Measurements from ENCODE around the gene HNF1A.
"Not testable (repeated sequence)": the region's sequence is repeated elsewhere in the genome, so short reads cannot be mapped to it uniquely, and the experiment has no call there.

HNF1A gene

DNA sequence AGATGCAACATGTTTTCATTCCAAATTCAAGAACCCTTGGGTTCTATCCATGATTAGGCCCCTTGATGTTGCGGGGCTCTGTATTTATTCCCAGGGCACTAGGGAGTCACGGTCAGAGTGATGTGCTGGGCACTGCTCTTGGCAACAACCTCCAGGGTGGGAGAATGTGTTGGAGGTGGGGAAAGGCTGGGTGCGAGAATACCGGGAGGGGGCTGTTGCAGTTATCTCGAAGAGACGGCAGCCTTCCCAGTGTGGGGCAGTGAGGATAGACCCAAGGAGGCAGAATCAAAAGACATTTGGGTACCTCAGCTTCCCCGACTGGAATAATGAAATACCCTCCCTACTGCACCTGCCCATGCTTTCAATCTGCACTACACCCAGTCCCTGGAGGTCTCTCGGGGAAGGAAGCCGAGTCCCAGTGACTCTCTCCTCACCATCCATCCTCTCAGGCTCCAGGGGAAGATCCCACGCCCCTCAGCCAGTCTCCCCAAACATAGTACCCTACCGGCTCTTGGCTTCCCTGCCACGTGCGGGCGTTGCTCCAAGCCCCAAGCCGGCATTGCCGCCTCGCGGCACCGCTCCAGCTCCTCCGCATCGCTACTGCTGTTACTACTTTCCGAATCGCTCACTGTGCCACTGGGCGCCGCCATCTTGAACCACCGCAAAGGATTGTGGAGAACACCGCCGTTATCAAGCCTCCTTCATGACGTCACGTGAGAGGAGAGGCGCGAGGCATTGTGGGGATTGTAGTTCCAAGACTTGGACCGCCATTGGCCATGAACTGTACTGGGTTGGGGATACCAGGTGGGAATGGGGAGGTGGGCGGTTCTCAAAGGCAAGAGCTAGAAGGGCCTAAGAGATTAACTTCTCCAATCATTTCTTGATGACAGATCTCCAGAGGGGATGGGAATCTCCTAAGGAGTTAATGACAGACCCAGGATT, 37.8 kb downstream of the HNF1A start, which contains the start of gene C12orf43:
Gene C12orf43, minus strand, starts transcription at position 663 of the 942 bp plus-strand sequence. Its CDS starts 13 bp downstream, at position 650.
- peak; percentile 94 for DNase-seq

DNA sequence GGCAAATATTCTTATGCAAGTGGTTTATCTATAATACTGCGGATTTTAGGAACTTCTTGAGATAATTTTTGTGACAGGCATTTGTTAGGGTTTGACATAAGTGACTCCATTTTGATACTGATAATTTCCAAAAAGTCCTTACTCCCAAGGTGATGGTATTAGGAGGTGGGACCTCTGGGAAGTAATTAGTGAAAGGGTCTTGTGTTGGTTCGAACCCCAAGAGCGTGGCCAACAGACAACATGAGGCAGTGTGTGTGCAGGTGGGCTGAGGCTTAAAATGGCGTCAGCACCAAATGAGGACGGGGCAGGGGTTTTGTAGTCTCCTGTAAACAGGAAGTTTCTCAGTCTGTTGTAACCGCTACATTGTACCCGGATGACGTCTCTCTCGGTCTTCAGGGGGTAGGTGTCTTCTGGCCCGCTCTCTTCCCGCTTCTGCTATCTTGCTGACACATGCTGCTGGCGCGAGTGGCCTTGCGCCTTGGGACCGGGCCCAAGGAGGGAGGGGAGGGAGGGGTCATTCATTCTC, 39.7 kb downstream of the HNF1A start:
- no peak for DNase-seq

DNA sequence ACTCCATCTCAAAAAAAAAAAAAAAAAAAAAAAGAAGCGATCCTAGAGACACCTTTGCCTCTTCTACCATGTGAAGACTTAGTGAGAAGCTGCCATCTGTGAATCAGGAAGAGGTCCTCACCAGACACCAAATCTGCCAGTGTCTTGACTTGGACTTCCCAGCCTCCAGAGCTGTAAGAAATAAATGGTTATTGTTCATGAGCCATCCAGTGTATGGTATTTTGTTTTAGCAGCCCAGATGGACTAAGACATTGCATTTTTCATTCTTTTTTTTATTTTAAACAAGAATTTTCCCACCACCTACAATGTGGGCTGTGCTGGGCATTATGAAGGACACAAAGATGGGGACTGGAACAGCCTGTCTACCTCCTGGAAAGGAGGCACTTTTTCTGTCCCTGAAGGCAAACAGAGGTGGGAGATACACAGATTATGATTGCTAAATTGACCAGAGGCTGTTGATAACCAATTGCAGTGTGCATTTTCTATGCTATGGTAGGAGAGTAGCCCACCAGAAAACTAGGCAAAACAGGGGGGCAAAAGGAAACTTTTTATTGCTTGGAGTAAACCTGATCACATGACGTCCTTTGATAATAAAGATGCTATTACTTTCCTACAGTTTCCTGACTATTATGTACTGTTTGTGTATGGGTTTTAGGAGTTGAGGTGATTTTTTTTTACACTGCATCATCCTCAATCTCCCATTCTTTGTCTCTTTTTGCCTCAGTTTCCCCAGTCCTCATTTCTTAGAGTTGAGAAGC, 40.7 kb downstream of the HNF1A start:
- DNase-seq, result no peak

DNA sequence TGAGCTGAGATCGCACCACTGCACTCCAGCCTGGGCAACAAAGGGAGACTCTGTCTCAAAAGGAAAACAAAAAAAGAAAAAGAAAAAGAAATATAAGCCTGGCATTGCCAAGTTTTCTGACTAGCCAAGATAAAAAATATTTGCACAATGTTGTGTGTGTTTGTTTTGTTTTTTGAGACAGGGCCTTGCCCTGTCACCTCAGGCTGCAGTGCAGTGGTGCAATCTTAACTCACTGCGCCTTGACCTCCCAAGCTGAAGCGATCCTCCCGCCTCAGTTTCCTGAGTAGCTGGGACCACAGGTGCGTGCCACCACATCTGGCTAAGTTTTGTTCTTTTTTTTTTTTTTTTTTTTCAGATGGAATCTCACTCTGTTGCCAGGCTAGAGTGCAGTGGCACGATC, 43.4 kb downstream of the HNF1A start:
- no peak for DNase-seq

DNA sequence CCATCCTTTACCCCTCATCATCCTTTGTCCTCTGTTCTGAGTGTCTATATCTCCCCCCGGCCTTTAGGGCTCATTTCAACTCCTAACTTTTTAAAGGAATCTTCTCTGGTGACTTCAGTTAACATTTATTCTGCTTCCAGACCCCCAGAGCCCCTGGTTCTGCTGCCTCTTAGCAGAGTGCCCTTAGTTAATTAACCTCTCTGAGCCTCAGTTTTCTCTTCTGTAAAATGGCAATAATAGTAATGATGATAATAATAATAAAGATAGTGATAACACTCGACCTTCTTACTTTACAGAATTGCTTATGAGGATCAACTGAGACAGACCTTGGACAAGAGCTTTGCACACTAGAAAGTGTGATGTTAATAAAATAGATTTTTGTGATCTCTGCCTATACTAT, 44.4 kb downstream of the HNF1A start:
- DNase-seq, result no peak

DNA sequence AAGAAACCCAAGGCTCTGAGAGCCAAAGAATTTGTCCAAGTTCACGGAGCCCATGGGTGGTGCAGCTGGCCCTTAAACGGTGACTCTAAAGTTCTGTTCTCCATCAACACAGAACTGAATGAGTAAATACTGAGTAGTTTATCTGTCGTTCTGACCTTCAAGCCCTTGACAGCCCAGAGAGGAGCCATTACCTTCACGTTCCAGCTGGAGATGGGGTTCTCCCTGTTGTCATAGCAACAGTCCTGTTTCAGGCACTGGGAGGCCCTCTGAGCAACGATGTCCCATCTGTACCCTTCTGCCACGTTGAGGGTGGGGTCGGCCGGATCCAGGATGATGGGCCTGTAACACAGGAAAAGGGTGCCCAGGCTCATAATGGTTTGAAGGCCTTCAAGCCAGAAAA, 45.5 kb downstream of the HNF1A start:
- DNase-seq, result no peak

DNA sequence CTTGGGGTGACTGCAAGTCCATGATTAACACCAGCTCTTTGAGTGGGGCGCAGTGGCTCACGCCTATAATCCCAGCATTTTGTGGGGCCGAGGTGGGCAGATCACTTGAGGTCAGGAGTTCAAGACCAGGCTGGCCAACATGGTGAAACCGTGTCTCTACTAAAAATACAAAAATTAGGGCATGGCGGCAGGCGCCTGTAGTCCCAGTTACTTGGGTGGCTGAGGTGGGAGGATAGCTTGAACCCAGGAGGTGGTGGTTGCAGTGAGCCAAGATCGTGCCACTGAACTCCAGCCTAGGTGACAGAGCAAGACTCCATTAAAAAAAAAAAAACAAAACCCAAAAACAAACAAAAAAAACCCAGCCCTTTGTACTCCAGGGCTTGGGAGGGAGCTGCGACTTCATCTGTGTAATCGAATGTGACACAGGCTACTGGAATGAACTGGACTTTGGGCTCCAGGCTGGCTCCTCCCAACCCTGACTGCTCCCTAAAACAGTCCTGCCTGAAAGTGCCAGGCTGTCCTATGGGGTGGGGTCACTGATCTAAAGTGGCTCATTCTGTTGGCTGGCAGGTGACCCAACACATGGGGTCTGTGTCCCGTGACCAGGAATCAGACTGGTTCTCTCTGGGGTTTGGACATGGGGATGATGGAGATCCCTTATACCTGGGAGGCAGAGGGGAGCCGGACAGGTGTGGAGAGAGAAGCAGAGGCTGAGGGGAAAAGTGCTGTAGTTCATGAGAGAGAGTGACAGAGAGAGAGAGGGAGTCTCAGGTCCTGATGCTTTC, 47.3 kb downstream of the HNF1A start:
- no peak for DNase-seq

DNA sequence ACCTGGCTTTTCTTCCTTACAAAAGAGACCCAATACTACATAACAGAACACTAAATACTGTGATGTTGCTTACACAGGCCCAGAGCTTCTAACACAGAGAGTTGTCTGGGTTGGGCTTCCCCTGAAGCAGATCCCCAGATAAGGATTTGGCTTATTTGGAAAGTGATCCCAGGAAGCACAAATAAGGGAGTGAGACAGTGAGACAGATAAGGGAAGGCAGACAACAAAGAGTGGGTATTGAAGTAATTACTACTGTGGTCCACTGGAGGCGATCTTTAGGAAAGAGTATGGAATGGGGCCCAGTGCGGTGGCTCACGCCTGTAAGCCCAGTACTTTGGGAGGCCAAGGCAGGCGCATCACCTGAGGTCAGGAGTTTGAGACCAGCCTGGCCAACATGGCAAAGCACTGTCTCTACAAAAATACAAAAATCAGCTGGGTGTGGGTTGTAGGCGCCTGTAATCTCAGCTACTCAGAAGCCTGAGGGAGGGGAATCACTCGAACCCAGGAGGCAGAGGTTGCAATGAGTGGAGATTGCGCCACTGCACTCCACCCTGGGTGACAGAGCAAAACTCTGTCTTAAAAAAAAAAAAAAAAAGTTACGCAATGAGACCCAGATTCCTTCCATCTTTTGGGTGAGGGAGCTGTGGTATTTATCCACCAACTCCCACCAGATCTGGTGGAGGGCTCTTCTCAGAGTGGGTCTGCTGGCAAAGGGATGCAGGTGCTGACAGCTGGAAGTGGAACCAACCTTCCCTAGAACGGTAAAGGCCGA, 48.1 kb downstream of the HNF1A start:
- no peak for DNase-seq

DNA sequence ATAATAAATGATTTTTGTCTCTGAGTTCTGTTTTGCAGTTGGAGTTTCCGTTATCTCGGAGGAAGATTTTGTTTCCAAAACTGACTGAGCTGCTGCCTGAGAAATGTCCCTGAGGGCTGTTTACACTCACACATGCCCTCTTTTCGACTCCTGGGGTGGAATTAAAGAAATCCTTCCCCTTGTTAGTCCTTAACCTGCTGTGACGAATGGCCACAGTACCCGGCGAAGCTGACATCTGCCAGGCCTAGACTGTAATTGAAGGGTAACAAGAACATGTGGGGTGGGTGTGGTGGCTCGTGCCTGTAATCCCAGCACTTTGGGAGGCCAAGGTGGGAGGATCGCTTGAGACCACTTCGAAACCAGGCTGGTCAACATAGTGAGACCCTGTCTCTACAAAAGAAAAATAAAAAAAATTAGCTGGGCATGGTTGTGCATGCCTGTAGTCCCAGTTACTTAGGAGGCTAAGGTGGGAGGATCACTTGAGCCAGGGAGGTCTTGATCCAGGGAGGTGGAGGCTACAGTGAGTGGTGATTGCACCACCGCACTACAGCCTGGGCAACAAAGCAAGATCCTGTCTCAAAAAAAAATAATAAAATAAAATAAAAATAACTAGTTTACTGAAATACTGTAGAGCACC, 52.4 kb downstream of the HNF1A start:
- no peak for DNase-seq

DNA sequence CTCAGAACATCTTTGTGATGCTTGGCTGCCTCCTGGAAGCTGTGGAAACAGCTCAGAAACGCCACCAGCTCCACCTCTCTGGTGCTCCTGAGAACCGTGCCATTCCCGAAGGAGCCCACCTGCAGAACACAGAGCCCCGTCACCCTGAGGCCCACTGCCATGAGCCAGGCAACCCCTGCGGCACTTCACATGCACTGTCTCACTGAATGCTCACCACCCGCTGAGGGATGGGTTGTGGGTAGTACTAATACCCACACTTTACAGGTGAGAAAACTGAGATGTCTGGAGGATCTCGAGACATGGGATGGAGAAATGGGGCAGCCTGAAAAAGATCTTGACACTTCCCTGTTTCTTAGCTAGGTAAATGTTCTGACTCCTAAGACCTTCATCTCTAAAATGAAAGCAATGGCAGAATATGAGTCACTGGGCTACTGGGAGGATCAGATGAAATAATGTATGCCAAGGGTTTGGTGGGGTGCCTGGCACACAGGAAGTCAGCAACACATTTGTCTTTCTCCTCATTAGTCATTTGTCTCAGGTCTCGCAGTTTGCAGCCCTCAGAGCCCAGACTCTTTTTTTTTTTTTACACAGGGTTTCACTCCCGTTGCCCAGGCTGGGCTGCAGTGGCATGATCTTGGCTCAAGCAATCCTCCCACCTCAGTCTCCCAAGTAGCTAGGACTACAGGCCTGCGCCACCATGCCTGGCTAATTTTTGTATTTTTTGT, 55.4 kb downstream of the HNF1A start:
- DNase-seq, result peak; percentile 77

DNA sequence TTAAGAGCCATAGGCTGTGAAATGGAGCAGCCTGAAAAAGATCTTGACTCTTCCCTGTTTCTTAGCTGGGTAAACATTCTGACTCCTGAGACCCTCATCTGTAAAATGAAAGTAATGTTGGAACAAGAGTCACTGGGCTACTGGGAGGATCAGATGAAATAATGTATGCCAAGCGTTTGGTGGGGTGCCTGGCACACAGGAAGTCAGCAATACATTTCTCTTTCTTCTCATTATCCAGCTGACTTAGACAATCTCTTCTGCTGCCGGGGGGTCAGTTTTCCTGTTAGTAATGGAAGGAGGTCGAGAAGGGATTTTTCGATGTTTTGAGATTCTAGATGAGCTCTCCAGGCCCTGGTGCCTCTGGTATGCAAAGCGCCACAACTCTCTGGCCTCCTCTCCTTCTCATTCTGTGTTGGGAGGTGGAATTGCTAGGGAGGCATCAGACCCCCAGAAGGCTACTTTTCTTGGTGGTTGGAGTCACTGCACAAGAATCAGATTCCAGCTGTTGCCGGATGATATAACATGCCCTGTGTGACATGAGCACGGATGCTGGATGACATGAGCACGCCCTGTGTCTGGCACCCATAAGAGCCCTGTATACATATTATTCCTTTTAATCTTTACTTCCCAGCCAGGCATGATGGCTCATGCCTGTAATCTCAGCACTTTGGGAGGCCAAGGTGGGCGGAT, 56.4 kb downstream of the HNF1A start:
- no peak for DNase-seq

DNA sequence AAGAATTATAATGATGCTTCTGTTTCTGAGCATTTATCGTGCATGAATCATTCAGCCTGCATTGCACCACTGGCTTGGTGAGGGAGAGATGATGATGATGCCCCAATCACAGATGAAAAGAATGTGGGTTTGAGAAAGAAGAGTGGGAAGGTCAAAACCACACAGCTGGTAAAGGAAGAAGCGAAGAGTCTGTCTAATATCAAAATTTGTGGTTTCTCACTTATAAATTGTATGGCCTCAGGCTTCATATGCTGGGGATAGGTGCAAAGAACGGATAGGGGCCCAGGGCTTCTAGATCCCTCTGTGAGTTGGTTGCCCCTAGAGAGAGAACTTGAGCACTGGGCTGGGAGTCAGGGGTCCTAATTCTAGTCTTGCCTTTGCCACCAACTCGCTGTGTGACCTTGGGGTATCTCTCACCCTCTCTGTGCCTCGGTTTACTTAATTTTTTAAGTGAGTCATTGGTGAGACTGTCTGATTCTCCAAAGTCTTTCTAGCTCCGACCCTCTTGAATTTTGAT, 58.5 kb downstream of the HNF1A start:
- DNase-seq, result peak; percentile 67

DNA sequence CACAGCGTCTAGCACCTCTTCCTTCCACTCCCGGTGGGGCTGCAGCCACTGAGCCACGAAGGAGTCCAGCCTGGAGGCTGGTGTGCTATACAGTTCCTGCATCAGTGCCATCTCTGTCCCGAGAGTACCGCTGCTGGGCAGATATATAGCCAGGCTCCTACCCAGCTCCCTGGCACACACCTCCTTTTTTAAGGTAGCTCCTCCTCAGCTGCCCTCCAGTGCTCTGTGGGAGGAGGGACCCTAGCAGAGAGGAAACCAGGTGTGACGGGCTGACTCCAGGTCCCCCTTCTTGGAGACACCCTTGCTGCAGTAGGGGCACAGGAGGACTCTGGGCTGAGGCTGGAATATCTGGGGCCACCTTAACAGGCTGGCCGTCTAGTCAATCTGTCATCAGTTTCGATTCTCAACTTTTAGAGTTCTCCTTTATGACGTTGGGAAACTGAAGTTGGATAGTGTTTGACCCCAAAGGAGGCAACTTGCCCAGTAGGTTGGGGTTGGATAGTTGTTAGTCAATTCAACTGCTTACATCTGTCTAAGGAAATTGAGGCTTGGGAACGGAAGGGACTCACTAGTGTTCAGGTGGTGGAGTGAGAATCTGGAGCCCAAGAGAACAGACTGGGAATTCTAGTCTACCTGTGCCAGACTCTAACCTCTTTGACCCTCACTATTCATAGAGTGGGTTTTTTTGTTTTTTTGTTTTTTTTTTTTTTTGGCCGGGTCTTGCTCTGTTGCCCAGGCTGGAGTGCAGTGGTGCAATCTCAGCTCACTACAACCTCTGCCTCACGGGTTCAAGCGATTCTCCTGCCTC, 60.7 kb downstream of the HNF1A start, which contains the start of gene OASL:
Gene OASL, minus strand, starts transcription at position 386 of the 808 bp plus-strand sequence. Its CDS starts 275 bp downstream, at position 111.
- DNase-seq, result peak; percentile 84

DNA sequence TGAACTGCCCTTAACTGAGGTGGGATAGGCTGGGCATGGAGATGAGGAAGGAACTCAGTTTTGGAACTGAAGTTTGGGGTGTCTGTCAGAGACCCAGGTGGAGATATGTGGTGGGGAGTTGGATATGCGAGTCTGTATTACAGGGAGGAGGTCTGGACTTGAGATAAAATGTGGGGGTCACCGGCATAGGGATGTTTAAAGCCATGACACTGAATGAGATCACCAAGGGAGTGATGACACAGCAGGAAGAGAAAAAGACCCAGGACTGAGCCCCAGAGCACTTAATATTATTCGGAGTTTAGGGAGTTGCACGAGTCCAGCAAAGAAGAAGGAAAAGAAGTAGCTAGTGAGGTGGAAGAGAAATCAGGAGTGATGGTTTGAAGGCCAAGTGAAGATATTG, 64.7 kb downstream of the HNF1A start:
- no peak for DNase-seq

DNA sequence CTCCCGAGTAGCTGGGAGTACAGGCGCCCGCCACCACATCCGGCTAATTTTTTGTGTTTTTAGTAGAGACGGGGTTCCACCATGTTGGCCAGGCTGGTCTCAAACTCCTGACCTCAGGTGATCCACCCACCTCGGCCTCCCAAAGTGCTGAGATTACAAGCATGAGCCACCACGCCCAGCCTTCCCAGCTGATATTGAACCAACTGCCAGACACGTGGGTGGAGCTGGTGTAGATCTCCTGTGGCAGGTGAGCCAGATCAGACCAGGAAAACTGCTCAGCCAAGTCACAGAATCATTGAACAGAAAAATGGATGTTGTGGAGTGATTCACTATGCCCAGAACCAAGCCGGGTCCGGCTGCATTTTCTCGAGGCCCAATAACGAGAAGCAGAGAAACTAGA, 69.1 kb downstream of the HNF1A start:
- DNase-seq, result not testable (repeated sequence)

DNA sequence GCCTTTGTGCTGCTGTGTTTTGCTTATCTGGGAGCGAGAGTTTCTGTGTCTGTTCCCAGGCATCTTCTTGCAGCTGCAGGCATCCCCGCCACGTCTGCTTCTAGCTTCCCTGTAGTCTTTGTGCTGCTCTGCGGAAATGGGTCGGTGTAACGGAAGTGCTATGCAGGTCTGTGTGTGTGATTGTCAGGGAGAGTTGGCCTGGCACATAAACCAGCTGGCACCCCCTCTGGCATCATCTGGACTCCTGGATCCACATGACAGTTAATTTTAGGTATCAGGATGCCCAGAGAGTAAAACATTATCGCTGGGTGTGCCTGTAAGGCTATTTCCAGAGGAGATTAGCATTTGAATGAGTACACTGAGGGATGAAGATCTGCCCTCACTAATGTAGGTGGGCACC, 70.1 kb downstream of the HNF1A start:
- no peak for DNase-seq

DNA sequence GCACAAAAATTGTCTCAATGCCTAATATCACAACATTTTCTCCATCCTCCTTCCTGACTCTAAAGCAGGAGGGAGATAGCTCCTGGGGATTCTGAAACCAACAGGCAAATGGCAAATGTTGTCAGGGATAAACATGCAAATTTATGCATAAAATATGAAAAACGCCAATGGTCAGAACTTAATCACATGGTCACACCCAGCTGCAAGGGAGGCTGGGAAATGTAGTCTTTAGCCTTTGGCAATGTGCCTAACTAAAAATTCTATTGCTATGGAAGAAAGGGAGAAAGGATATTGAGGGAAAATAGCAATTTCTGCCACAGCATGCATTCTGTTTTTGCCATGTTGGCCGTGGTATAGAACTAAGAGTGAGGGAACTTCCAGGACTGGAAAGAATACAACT, 72.4 kb downstream of the HNF1A start:
- no peak for DNase-seq
